Measurements from ENCODE around the gene AK5. TPM values are rescaled to one million over a fixed set of nuclear protein-coding genes. Genes with fewer than 3 reads are reported as not detected.

AK5 gene
- polyA plus RNA-seq, 3 donors: 3.7 to 4.0 (median 4.0) TPM

DNA sequence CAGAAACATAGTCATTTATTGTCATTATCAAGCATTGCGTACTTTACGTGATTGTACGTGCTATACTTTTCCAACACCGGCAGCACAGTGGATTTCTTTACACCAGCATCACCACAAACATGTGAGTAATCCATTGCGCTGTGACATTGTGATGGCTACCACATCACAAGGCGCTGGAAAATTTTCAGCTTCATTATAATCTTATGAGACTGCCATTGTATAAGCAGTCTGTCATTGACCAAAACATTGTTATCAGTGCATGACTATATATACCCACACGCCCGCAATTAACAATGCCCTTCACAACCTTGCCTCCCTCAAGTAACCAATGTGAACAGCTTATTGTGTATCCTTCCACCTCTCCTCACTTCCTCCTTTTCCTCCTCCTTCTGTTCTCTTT lies 263.0 kb downstream of the AK5 start:
- no peak for DNase-seq (ENCODE audit: extremely low read depth in 1 of 11, low read depth in 9 of 11, low spot score in 4 of 11)

DNA sequence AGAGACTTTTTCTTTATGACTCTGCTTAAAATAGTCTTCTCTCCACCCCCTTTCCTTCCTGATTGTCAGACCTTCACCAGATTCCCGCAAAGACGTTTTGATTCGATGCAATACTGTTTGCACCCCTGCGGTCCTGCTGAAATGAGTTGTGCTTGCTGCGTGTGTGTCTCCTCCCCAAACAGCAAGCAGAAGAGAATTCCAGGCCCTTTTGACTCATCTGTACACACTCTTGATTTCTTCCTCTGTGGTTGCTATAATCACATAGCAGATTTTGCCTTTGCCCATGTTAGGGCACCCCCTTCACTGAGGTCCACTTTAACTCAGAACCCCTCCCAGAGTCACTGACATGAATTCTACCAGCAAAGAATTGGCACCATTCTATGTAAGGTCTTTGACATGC lies 264.2 kb downstream of the AK5 start:
- DNase-seq (ENCODE audit: extremely low read depth in 1 of 11, low read depth in 9 of 11, low spot score in 4 of 11): no peak

DNA sequence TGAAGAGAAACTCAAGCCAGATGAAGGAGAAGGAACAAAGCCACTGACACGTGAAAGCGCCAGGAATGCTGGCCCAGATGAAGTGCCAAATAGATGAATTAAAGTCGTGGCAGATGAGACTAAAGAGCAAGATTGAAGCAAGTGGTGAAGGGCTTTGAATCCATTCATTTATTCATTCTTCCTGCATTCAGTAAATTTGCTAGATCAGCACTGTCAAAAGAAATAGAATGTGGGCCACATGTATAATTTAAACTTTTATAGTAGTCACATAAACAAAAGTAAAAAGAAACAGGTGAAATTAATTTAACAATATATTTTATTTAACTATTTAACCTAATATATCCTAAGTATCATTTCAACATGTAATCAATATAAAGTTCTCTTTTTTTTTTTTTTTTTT lies 265.1 kb downstream of the AK5 start:
- no peak for DNase-seq (ENCODE audit: extremely low read depth in 1 of 11, low read depth in 9 of 11, low spot score in 4 of 11)

DNA sequence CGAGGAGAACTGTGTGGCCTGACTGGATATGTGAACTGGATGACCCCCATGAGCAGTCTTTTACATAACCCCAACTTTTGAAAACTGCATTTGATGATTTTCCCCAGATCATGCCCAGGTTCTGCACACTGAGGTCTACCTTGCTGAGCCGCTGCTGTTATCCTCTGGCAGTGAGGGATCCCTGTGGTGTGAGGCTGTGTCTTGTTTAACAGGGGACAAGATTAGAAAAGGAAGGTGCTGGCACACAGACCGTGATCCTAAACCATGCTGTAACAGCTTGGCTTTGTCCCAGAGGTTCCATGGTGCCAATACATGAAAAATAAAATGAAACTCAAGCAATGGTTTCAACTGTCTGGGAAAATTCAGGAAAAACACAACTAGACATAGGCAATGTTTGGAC lies 266.5 kb downstream of the AK5 start:
- no peak for DNase-seq (ENCODE audit: extremely low read depth in 1 of 11, low read depth in 9 of 11, low spot score in 4 of 11)

DNA sequence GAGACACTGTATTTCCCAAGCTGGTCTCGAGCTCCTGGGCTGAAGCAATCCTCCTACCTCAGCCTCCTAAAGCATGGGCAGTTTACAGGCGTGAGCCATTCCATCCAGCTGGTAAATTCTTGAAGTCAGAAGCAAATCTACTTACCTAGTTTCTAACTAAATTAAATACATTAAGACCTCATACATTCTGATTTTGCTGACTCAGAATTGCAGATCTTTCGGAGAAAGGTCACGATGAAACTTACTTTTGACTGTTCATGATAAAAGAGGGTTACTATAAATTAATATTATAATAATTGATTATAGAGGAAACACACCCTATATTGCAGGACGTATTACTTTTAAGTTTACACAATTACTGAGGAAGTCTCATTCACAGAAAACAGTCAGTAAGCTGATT lies 268.3 kb downstream of the AK5 start:
- no peak for DNase-seq (ENCODE audit: extremely low read depth in 1 of 11, low read depth in 9 of 11, low spot score in 4 of 11)

DNA sequence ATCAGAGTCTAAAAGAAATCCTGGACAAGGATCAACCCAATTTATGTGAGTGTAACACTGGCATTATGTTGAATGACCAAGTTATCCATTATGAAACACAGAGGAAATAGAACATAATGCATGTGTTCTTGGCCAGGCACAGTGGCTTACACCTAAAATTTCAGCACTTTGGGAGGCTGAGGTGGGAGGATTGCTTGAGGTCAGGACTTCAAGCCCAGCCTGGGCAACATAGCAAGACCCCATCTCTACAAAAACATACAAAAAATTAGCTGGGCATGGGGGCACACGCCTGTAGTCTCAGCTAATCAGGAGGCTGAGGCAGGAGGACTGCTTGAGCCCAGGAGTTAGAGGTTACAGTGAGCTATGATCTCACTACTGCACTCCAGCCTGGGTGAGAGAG lies 270.8 kb downstream of the AK5 start:
- DNase-seq (ENCODE audit: extremely low read depth in 1 of 11, low read depth in 9 of 11, low spot score in 4 of 11): no peak

DNA sequence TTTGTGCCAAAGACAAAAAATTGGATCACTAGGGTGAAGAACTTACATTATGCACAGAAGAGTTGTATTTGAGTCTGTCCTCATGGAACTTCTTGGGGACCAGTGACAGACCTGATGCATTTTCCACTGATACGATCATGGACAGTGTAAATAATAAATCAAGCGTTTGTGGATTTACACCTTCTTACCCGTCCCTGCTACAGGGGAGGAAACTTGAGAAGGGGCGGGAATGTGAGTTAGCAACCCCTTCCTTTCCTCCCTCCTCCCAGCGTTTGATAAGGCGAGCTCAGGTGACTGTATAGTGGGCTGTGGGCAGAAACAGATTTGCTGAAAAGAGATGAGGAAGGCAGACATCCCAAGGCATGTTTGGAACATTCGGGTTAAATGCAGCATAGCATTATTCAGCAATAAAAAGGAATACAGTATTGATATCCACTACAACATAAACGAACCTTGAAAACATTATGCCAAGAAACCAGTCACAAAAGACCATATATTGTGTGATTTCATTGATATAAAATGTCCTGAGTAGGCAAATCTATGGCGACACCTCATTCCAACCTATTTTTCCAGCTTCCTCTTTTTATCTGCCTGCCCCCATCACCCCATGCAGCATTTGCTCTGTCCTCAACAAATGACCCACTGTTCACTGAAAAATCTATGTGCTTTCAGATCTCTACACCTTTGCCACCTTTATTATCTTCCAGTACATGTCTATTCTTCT lies 271.9 kb downstream of the AK5 start:
- DNase-seq (ENCODE audit: extremely low read depth in 1 of 11, low read depth in 9 of 11, low spot score in 4 of 11): no peak

DNA sequence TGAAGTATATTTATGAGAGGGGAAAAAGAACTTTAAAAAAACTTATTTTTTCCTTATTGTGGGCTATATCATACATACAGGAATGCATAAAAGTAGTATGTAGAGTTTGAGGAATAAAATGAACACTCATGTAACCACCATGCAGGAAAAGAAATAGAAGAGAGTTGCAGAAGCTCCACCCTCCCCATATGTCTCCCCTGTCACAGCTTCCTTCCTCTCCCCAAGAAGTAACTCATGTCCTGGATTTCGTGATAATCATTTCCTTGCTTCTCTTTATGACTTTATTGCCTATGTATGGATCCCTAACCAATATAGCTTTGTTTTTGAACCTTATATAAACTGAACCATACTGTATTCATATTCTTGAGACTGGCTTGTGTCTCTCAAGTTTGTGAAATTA lies 274.2 kb downstream of the AK5 start:
- DNase-seq (ENCODE audit: extremely low read depth in 1 of 11, low read depth in 9 of 11, low spot score in 4 of 11): no peak

DNA sequence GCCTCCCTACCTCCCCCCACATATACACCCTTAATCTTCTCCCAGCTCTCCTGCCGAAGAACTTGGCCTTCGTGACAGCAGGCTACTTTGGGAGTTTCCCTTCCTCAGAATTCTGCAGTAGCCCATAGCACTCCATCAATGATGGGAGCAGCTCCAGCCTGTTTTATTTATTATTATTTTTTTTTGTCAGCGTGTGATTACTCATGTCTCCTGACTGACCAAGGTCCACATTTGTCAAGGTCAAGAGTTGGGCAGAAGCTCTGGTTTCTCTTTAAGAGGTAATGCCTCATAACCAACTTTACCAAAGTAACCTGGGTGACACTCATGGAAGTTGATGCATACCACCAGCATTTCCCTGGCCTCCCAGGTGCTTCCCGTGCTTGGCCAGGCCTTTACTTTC lies 275.2 kb downstream of the AK5 start:
- DNase-seq (ENCODE audit: extremely low read depth in 1 of 11, low read depth in 9 of 11, low spot score in 4 of 11): no peak

DNA sequence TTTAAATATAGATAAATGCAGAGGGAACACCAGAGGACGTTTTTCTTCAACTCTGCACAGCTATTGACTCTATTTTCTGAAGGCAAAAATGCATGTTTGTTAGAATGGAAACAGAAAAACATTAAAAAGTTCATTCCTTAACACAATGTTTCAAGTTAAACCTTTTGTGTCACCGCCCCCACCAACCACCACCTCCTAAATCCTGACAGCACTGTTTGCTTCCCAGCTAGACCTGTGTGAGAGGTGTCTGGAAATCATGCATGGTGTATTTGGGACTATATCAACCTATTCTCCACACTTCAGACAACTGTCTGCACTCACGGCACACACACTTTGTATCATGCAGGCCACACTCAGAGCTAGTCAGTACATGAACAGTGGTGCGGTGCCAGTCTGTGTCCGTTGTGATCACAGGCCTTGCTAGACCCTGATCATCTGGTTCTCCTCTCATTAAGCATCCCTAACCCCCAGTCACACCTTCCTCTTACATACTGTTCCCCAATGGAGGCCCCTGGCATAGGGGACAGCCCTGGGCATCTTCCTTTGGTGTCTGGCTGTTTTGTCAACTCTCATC lies 276.9 kb downstream of the AK5 start:
- no peak for DNase-seq (ENCODE audit: extremely low read depth in 1 of 11, low read depth in 9 of 11, low spot score in 4 of 11)

DNA sequence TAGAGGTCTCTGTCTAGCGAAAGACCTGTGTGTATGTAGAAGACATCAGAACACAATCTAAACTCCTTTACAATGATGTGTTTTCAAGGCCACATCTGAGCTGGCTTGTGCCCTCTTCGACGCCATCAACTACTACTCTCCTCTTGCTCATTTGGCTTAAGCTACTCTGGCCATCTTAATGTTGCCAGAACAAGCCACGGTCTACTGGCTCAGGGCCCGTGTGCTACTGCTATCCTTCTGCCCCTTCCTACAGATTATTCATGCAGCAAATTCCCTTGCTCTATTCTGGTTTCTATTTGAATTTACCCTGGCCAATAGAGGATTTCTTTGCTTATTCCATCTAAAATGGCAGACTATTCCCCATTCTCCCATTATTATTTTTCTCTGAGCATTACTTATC lies 278.9 kb downstream of the AK5 start:
- DNase-seq (ENCODE audit: extremely low read depth in 1 of 11, low read depth in 9 of 11, low spot score in 4 of 11): no peak

DNA sequence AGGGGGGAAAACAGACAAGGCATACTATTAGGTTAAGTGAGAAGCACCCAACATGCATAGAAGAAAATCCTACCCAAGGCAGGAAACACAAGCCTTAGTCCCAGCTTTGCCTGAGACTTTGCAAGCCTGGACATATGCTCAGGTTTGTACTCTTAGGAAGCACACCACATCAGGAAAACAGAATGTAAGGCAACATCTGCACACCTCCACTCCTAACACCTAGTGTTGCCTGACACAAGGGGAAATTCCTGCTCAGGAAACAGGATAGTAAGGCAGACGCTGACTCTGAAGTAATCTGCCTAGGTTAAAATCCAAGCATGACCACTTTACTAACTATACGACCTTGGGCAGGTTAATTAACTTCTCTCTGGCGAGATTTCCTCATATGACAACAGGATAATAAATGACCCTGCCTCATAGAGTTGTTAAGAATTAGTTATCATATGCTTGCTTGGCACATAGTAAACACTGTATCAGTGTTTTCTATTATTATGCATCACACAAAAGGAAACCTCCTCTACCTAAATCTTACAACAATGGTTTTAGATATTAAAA lies 280.9 kb downstream of the AK5 start:
- DNase-seq (ENCODE audit: extremely low read depth in 1 of 11, low read depth in 9 of 11, low spot score in 4 of 11): no peak

DNA sequence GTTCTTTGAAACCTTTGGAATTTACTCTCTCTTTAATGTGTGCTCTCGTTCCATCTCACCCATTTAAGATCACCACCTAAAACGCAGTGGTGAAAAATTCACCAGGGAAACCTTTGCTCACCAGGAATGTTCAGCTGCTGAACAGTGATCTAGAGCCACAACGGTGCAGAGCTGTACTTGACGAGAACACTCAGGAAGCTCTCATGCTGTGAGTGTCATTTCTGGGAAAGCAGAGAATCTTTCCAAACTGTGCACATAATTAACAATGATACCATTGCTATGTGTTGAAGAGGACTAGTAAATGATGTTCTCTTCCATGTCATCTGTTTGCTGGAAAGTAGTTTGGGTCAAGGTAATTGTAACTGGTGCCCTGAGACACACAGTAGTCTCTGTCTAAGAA lies 283.5 kb downstream of the AK5 start:
- DNase-seq (ENCODE audit: extremely low read depth in 1 of 11, low read depth in 9 of 11, low spot score in 4 of 11): no peak

DNA sequence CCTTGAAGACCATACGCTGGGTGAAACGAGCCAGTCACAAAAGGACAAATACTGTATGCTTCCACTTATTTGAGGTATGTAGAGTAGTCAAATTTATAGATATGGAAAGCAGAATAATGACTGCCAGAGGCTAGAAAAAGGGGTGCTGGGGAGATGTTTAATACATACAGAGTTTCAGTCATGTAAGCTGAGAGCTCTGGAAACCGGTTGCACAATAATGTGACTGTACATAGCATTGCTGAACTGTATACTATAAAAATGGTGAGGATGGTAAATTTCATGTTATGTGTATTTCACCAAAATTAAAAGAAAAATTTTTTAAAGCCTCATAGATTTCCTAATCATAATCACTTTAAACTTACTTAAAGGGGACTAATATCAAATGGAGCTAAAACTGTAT lies 289.8 kb downstream of the AK5 start:
- DNase-seq (ENCODE audit: extremely low read depth in 1 of 11, low read depth in 9 of 11, low spot score in 4 of 11): no peak

DNA sequence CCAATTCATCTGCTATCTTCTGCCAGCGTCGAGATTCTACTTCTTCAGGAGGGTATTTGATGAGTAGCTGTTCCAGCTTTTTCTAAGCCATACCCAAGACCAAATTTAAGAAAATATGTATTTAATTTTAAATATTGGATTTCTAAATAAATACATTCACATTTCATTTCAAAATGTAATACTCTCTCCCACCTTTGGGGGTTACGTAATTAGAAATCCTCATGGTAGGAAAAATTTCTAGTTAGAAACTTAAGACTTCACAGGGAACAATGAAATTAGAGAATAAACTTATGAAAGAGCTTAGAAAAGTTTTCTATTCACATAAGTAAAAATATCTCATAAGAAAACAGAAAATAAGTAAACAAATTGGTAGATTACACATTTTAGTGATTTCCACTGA lies 297.7 kb downstream of the AK5 start:
- no peak for DNase-seq (ENCODE audit: extremely low read depth in 1 of 11, low read depth in 9 of 11, low spot score in 4 of 11)

DNA sequence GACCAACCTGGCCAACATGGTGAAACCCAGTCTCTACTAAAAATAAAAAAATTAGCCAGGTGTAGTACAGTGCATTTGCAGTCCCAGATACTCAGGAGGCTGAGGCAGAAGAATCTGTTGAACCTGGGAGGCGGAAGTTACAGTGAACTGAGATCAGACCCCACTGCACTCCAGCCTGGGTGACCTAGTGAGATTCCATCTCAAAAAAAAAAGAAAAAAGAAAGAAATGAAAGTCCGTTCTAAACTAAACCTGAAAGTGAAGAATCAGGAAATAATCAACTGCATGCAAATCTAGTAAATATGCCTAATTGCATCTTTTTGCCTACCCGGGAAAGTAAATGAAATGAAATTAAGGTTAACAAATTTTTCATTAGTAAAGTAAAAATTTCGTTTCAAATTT lies 301.1 kb downstream of the AK5 start:
- no peak for DNase-seq (ENCODE audit: extremely low read depth in 1 of 11, low read depth in 9 of 11, low spot score in 4 of 11)

DNA sequence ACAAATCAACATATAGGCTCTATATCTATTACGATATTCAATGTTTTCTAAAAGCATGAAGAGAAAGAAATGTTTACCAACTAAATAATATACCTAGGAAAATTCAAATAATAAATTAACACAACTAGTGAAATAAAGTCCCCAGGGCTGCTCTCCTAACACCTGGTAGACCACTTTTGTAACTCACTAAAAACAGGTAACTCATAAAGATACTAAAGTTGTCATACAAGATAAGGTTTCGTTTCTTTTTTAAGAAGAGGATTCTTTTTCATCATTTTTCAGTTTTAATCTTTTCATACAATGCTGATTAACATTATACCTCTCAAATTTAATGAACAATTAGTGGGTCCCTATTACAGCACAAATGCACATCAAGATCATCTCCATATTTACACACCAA lies 301.7 kb downstream of the AK5 start:
- DNase-seq (ENCODE audit: extremely low read depth in 1 of 11, low read depth in 9 of 11, low spot score in 4 of 11): no peak

DNA sequence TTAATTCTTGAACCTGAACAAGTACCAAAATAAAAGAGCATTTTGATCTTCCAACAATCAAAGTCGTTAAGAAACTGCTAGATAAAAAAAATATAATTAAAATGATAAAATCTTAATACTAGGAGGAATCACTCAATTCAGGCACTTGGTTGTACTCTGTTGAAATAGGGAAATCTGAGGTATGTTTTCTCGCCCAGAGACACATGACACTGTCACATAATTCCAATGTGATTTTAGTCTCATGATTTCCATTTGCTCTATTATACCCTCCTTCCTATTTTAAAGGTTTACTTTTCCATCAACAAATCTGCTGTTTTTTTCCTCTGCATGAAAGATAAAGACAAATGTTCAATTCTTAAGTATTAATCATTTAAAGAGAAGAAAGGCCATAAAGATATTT lies 303.1 kb downstream of the AK5 start:
- no peak for DNase-seq (ENCODE audit: extremely low read depth in 1 of 11, low read depth in 9 of 11, low spot score in 4 of 11)

DNA sequence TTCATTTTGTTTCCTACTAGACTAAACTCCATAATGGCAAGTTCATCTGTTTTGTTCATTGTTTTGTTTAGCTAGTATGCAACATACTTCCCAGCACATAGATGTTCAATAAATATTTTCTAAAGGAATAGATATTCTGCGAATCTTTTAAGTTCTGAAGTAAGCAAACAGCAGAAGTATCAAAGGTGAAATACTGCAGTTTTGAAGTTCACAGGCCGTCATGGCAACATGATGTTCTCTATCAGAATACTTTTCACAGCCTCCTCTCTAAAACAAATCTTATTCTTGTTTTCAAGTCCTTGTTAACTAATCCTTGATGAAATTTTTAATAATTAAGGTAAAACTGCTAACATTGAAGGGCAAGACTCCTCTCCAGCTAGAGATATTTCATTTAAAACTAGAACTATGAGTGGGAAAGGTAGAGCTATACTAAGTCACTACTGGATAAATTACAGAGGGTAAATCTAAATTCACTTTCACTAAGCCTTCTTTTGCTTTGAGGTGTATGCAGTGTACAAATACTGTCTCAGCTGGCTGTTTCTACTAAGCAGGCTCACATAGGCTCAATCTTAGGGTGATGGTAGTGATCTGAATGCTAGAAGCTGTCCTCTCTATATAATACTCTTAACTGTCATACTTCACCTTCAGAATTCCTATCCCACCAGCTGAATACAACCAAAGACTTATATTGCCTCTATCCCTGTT lies 303.9 kb downstream of the AK5 start:
- no peak for DNase-seq (ENCODE audit: extremely low read depth in 1 of 11, low read depth in 9 of 11, low spot score in 4 of 11)

DNA sequence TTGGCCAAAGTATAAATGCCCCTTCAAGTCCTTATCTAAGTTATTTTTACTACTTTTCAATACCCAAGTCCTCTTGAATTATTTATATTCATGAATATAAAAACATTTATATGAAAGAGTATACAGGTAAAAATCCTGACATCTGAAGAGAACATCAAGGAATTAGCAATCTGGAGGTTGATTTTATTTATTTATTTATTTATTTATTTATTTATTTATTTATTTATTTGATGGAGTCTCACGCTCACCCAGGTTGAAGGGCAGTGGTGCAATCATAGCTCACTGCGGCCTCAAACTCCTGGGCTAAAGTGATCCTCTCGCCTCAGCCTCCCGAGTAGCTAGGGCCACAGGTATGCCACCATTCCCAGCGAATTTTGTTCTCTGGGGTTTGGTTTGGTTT lies 307.4 kb downstream of the AK5 start:
- no peak for DNase-seq (ENCODE audit: extremely low read depth in 1 of 11, low read depth in 9 of 11, low spot score in 4 of 11)

Data from renal cortex interstitium (tissue), 11 donors.